Stimulated activated CD4-positive, alpha-beta T cell treated with anti-CD3 and anti-CD28 coated beads, Interleukin-4, amount 100 ng/mL, for 4 hours (primary cell): ENCODE results near the gene HOXC5.

ENCODE experiments used
- DNase-seq, 2 experiments: peaks; one replicate each; pipeline ENCODE4 v3.0.0-alpha.2; 2020

Gene HOXC5

DNA sequence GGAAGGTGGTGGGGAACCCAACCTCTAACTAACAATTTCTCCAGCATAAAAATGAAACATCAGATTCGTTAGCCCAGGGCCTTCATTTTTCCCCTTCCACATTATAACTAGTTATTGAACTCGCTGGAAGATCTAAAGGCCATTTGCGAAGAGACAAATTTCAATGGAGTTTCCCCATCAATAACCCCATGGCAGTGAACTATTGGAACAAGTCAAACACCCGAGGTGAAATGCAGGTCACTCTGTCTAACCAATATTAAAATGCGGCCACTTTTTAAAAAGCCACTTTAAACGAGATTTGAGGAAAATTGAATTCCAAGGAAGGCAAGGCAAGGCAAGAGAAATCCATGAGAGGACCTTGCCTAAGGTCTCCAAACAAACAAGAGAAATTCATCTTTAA, 16.3 kb downstream of the HOXC5 start:
- no peak for DNase-seq

DNA sequence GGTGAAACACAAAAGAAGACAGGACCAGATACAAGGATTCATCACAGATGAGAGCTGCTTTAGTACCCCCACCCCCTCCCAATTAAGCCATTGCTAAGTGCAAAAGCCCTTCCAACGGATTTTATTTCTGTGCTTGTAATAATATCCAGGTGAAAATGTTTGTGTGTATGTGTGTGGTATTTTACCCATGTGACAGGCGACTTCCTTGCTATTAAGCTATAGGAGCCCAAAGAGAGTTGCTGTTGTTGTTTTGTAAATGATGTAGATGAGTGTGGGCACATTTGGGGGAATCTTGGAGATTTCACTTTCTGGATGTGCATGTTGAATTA, 17.6 kb downstream of the HOXC5 start:
- no peak for DNase-seq

DNA sequence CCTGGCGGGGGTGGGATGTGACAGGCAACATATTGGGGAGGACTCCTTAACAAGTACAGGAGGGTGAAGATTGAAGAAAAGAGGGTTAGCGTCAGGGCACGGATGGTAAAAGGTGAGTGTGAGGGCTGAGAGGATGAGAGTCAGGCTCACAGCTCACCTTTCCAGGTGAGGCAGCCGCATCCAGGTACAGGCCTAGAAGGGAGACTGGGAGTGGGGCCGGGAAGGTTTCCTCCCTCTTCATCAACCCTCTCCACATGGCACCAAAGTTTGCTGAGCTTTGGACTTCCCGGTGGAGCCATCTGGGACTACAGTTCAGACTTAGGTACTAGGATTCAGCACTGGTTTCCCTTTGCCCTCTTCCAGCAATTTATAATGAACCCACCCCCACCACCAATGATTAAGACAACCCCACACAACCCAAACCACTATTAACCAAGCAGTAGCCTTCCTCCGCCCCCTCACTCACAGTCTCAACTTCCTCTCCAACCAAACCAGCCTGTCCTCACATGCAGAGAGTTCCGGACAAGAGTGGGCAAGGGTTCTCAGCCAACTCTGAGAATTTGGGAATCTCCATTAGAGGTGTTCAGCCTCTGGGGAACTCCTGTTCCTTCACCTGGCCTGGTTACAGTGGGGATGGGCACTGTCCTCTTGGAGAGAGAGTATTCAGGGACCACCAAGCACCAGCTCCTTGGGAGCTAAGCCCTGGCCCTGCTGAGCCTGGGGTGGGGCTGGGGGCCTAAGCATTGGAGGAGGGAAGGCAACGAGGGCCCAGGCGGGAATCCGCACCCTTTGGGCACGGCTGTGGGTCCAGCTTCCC, 18.4 kb downstream of the HOXC5 start:
- no peak for DNase-seq

DNA sequence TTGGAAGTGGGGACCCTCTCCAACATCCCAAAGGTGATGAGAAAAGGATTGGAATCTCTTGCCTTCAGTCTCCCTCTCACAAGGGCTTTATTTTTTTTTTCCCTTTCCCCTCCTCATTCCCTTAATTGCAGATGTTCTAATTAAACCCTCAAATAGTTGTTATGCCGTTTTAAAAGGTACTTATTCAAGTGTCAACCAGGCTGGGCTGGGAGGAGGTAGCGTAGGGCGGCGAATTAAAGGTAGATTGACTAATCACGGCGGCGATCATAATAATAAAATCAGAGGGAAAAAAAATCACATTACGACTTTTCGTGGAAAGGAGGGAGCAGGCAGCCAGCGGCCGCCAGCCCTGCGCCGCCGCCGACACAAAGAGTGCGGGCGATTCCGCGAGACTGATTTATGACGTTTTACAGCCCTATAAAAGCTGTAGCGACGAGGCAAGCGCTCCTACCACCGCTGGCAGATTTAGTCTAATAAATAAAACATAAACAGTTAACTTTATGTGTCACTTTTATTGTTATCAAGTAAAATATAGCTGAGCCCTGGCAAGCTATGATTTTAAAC, 19.1 kb downstream of the HOXC5 start:
- DNase-seq = no peak

DNA sequence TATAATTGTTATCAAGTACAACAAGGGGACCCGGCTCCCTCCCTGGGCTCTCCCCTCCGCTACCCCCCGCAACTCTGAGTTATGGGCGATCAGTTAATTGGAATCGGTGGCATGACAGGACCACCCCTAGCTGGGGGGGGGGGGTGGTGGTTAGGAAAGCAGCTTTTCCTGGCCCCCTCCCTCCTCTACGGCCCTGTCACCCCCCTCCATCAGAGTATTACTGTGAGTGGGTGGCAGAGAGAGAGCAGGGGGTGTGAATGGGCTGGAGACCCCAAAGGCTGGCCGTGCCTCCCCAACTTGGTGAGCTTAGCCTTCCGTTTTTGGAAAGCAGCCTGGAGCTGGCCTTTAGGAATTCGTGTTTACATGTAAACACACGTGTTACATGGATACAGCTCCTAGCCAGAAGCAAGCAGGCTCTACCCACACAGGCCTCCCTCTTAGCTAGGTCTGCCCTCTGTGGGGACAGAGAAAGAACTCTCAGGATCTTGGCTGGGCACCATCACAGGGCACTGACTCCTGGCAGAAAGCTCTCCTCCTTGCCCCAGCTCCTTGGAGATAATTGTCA, 19.7 kb downstream of the HOXC5 start:
- no peak for DNase-seq

DNA sequence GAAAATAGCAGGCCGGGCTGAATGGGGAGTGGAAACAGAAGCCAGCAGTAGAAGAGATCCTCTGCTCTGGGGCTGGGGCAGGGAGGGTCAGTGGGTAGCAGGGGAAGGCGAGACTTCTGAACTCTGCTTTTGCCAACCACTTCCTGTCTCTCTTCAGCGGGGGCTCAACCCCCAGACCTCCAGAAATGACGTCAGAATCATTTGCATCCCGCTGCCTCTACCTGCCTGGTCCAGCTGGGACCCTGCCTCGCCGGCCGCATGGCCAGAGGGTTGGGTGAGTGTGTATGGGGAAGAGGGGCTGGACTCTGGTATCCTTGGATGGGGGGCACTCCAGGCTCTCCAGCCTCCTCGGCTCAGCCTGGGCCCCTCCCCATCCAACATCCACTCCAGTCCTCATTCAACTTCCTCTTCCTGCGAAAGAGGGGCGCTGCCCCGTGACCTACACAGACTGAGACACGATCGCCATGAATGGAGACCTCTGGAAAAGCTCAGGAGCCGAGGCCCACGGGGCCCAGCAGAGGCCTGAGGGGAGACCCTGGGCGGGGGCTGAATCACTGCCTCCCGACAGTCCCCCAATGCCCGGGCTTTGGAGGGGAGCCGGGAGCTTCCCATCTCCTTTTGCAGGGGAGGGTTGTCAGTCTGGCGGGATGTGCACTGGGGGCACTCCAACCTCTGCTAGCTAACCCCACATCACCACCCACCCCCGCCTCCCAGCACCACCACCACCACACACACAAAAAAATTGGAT, 20.3 kb downstream of the HOXC5 start:
- DNase-seq = no peak

DNA sequence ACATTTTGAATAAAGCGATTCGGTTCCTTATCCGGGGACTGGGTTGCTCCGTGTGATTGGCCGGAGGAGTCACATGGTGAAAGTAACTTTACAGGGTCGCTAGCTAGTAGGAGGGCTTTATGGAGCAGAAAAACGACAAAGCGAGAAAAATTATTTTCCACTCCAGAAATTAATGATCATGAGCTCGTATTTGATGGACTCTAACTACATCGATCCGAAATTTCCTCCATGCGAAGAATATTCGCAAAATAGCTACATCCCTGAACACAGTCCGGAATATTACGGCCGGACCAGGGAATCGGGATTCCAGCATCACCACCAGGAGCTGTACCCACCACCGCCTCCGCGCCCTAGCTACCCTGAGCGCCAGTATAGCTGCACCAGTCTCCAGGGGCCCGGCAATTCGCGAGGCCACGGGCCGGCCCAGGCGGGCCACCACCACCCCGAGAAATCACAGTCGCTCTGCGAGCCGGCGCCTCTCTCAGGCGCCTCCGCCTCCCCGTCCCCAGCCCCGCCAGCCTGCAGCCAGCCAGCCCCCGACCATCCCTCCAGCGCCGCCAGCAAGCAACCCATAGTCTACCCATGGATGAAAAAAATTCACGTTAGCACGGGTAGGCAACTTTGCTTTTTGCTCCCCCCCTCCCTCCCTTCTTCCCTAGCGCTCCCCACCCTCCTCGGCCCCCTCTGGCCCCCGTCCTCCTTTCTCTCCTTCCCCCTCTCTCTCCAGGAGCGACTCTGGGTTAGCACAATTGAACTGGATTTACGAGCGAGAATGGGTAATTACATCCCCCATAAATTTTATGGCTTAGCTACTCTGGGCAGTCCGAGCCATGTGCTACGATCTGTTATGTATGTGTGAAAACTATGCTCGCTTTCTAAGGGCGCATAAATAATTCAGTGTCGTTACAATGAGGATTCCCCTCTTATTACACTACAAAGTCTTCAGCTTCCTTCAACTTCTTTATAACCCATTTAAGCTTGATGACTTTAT, 21.2 kb downstream of the HOXC5 start, which contains the start of gene HOXC4:
TSS of gene HOXC4 (plus strand) at position 85 of the 991 bp plus-strand sequence. CDS start at position 173, 88 bp downstream.
- no peak for DNase-seq

DNA sequence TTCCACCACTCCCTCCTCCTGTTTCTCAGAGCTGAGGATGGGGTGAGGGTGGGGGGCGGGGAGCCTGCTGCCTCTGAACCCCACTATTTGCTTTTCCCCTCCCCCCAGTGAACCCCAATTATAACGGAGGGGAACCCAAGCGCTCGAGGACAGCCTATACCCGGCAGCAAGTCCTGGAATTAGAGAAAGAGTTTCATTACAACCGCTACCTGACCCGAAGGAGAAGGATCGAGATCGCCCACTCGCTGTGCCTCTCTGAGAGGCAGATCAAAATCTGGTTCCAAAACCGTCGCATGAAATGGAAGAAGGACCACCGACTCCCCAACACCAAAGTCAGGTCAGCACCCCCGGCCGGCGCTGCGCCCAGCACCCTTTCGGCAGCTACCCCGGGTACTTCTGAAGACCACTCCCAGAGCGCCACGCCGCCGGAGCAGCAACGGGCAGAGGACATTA, 21.9 kb downstream of the HOXC5 start:
- DNase-seq = no peak

DNA sequence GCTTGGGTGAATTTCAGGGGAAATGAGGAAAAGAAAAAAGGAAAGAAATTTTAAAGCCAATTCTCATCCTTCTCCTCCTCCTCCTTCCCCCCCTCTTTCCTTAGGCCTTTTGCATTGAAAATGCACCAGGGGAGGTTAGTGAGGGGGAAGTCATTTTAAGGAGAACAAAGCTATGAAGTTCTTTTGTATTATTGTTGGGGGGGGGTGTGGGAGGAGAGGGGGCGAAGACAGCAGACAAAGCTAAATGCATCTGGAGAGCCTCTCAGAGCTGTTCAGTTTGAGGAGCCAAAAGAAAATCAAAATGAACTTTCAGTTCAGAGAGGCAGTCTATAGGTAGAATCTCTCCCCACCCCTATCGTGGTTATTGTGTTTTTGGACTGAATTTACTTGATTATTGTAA, 22.7 kb downstream of the HOXC5 start:
- no peak for DNase-seq

DNA sequence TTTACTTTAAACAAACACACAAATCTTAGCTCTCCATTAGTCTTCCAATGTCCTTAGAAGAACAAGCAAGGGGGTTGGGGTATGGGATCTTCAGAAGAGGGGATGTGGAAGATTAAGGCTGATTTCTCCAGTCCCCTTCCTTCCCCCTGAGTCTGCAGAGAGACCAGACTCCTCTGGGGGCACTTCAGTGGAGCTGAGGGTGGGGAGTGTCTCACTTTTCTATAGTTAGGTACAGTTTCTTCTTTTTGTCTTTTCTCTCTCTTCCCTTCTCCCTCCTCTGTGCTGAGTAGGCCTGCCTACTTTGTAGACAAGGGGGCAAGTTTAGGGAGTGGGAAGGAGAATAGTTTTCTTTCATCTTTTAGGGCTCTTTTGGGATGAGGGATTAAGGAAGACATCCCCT, 23.3 kb downstream of the HOXC5 start:
- DNase-seq = no peak

DNA sequence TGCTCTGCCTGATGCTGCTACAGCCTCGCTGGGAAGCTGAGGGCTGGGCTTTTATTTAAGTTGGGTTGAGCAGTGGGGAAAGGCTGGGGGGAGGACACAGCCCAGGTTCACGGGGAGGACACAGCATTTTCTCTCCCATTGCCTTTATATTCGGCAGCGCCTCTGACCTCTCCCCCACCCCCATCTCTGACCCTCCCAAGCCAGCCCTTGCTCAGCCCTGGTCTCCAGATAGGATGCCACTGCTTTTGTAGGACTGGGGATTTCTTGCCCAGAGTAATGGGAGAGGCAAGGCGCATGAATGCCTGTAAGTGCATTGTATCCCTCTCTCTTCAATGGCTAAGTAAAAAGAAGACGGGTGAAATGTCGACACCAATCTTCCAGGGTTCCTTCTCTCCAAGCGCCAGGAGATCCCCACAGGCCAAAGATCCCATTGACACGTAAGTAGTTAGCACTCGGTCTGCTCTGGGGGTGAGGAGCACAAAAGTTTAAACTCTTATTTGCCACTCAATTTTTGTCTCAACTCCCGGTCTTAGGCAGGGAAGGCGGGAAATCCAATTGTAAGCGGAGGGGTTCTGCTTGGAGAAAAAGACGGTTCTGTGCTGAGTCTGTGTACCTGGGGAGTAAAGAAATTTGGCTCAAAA, 25.4 kb downstream of the HOXC5 start:
- DNase-seq = no peak

DNA sequence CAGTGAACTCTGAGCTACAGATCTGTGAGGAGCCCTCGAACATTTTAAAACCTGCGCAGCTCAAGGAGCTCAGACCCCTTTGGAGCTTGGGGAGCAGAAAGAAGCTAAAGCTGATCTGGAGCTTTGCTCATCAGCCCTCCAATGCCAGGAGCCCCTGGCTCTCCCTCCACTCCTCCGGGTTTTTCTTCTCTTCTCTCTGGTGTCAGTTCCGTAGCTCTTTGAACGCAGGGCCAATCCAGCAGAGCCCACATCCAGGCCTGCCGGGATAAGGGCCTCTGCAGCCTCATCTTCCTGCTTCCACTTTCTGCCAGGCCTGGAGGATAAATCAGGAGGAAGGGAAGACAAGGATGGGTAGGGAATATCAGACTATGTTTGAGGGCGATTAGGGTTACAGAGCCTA, 26.8 kb downstream of the HOXC5 start:
- no peak for DNase-seq

DNA sequence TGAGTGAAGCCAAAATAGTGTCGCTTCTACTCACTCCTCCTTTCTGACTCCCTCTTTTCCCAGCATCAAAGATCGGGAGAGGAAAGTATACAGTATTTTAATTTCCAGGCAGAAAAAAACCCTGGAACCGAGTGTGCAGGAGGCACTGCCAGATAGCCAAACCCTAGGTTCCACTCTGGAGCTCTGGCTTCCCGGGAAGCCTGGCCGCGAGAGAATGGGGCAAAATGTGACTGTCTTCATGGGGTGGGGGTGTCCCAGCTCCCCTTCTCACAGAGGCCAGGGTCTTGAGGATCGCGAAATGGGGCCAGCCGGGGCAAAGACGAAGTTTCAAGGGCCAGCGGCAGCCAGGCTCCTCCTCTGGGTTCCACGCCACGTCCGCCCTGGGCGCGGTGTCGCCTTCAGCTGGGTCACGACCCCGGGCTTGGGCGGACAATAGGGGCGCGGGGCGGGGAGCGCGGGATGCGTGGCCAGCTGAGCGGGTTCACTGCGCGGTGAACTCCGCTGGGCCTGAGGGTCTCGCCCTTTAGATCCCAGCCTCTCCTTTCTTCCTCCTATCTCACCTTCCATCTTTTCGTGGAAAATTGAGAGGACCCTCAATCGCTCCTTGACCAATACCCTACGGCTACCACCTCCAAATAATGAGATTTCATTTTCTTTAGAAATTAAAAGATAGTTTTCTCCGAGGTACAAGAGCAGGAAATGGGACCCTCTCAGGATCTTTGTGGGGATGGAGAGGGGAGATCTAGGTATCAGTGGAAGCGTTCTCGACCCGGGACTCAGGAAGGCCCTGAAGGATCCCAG, 27.5 kb downstream of the HOXC5 start:
- no peak for DNase-seq

DNA sequence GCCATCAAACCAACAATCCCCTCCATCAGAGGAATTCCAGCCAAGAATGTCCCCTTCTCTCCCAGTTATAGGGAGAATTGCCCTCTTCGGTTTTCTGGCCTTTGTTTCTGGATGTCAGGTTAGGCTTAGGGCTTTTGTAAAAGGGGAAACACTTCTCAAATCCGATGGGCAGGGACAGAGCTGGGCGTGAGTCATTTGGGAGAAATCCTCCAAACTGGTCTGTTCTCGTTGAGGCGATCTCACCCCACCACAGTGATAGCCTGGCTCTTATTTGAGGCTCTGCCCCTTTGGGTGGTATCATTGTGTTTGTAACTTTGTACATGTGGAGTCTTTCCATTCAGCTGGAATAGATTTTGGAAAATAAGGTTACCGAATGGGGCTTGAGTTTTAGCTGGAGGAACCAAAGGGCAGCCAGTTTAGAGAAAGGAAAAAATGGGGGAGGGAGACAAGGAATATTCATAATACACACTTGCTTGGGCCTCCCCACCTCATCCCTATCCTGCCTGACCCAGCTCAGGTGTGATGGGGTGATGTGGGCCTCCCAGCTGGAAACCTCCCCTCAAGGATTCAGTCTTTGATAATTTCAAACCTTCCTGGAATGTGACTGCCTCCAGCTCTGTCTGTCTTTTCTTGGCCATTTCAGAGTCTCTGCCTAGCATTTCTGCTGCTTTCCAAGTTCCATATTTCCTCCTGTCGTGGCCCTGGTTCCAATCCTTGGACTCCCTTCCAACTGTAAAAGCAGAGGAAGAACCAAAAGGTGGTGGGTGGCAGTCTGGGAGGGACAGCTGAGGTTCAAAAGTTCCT, 28.3 kb downstream of the HOXC5 start:
- DNase-seq = no peak

DNA sequence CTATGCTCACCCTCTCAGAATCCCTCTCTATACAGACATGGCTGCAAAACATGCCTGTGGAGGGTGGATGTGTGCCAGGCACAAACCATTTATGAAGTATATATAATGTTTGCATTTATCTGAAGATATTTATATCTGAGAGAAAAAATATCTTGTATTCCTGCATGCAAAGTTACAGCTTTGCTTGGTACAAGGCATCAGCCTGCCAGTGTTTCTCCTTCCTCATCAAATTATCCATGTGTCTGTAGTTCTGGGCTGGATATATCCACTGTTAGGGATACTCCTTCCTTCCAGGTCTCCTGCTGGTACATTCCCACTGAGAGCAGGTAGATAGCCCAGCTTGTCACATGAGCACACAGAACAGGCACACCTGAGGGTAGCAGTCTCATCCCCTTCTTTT, 32.8 kb downstream of the HOXC5 start:
- DNase-seq = no peak

DNA sequence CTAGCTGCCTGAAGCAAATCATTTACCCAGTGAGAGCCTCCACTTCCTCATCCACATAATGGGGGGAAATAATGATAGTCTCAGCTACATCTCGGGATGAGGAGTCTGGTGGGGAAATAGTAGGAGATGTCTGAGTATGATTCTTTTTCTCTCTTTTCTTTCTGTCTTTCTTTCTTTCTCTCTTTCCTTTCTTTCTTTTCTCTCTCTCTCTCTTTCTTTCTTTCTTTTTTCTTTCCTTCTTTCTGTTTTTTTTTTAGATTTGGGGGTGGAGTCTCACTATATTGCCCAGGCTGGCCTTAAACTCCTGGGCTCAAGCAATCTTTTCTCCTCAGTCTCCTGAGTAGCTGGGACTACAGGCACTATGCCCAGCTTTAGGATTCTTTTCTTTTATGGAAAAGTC, 33.6 kb downstream of the HOXC5 start:
- no peak for DNase-seq

DNA sequence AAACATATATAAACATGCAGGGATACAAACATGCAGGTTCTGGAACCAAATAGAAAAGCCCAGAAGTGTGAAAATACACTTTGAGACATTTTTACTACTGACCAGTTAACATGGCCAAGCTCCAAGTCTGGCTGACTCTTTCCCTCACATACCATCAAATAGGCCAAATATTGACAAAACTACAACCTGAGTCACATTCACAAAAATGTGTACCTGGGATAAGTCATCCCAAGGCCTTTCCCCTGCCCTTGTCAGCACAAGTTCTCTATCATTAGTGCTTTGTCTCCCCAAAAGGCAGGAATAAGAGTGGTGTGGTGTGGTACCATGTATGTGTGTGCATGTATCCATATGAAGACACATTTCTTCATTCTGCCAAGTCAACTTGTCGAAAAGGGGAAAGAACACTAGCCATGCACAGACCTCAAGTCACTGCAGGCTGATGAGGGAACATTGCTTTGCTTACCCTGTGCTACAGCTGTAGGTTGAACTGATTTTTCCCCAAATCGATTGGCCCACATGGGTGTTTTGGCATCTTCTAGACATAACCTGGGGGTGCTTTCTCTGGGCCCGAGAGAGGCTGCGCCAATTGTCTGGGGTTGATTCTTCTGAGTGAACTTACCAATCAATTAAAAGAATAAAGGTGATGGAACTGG, 35.7 kb downstream of the HOXC5 start:
- DNase-seq = no peak

DNA sequence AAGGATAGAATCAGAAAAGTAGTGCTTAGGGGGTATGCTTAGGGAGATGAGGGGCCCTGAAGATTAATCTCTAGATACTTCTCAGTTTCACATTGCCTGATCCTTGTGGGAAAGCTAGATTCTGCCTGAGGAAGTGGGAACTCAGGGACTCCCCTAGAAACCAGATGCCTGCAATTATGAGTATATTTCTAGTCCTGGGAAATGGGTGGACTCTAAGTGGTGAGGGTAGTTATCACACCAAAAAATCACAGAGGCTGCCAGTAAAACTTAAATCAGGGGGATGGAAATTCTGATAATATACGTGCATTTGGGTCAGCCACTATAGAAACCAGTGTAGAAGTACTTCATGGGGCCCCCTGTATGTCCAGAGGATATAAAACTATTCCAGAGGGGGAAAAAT, 39.1 kb downstream of the HOXC5 start:
- no peak for DNase-seq

DNA sequence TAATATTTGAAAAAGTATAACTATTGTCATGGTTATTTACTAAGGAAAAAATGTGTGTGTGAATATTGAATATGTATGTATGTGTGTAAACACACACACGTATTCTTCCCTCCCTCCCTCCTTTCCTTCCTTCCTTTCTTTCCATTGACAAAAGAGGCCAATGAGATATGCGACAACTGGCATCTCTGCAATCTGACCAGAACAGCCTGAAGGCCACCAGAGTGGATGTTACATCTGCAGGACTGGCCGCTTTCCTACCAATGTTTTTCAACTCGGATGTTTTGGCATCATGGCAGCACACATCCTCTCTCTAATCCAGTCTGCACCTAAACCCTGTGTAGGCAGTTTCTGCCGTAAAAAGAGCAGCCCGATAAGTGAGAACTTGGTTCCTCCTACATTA, 41.5 kb downstream of the HOXC5 start:
- no peak for DNase-seq

DNA sequence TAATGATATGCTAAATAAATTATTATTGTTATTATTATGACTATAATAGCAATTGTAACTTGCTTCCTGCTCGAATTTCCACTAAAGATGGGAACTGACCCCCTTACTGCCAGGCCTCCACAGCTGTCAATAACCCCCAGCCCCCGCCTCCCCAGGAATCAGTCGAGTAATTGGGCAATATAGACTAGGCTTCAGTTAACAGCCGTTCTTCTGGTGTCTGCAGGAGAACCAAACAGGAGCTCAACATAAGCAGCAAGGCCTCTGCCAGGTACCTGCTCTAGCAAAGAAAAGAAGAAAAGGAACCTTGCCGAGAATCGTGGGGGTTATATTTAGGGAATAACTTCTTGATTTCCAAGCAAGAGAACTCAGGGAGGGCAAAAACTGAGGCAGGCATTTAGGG, 42.6 kb downstream of the HOXC5 start:
- no peak for DNase-seq
